ENCODE data around the gene NECAB2. TPM values are rescaled to one million over a fixed set of nuclear protein-coding genes. Genes with fewer than 3 reads are reported as not detected.

NECAB2 gene
- total RNA-seq, 2 donors from 2014 or later, result 1.0 to 3.6 TPM

GRCh38 chr16:83929811-83930555 is 38.1 kb upstream of the NECAB2 start:
- intact Hi-C loops (cut with DNase I), result no loop called here
- DNase-seq (no peak), ATAC-seq (no peak)
- WGBS, 2 donors, result 85 to 87% methylated on average over 16 to 17 of the region's 17 CpGs
- Histone ChIP-seq H3K4me3 (no peak overlapping the region), H3K27me3 (no peaks in the 10 kb centered on the region), H3K27ac (no peak overlapping the region), H3K36me3 (replicated peaks in 1 of 2; ENCODE audit: insufficient read depth in 1 of 2, low read depth in 2 of 2) (no peaks in the 10 kb centered on the region), H3K4me1 (peaks cover 4% of the 10 kb centered on the region), H3K9me3 (no peaks in the 10 kb centered on the region)
- TF ChIP-seq POLR2A (IDR thresholded peaks at IDR 0.05), result no peak
- TF ChIP-seq CTCF (IDR thresholded peaks at IDR 0.05), result no peak

- ATAC-seq, result no peak
- 81 to 100% methylated on average over 1 to 16 of the region's 22 CpGs for WGBS, 2 donors
- no peak for DNase-seq
Measured at GRCh38 chr16:83930730-83931500, 37.1 kb upstream of the NECAB2 start.

GRCh38 chr16:83931556-83931955 is 36.5 kb upstream of the NECAB2 start:
- ATAC-seq (no peak), DNase-seq (no peak)
- H3K36me3 ChIP-seq (replicated peaks in 1 of 2; ENCODE audit: insufficient read depth in 1 of 2, low read depth in 2 of 2), result no peaks in the 10 kb centered on the region
- H3K27ac ChIP-seq, result no peak overlapping the region
- H3K4me1 ChIP-seq, result no peaks in the 10 kb centered on the region
- H3K4me3 ChIP-seq, result no peak overlapping the region
- intact Hi-C loops (cut with DNase I), result no loop called here
- 88 to 91% methylated on average over 10 to 17 of the region's 17 CpGs for WGBS, 2 donors
- H3K27me3 ChIP-seq, result no peaks in the 10 kb centered on the region
- TF ChIP-seq CTCF (IDR thresholded peaks at IDR 0.05) (no peak), POLR2A (IDR thresholded peaks at IDR 0.05) (no peak)
- H3K9me3 ChIP-seq, result no peaks in the 10 kb centered on the region

More at GRCh38 chr16:83930730-83931500, 37.1 kb upstream of the NECAB2 start:
- H3K4me1 ChIP-seq, result peaks cover 4% of the 10 kb centered on the region
- H3K36me3 ChIP-seq (replicated peaks in 1 of 2; ENCODE audit: insufficient read depth in 1 of 2, low read depth in 2 of 2), result no peaks in the 10 kb centered on the region
- no peaks in the 10 kb centered on the region for H3K27me3 ChIP-seq
- TF ChIP-seq POLR2A (IDR thresholded peaks at IDR 0.05) (no peak), CTCF (IDR thresholded peaks at IDR 0.05) (no peak)
- H3K9me3 ChIP-seq, result no peaks in the 10 kb centered on the region
- H3K27ac ChIP-seq, result no peak overlapping the region
- intact Hi-C loops (cut with DNase I), result no loop called here
- no peak overlapping the region for H3K4me3 ChIP-seq

- H3K4me1 ChIP-seq, result no peaks in the 10 kb centered on the region
- 88 to 95% methylated on average over 4 to 11 of the region's 11 CpGs for WGBS, 2 donors
- no peaks in the 10 kb centered on the region for H3K9me3 ChIP-seq
- DNase-seq (no peak), ATAC-seq (no peak)
- intact Hi-C loops (cut with DNase I), result no loop called here
- TF ChIP-seq CTCF (IDR thresholded peaks at IDR 0.05), result no peak
- TF ChIP-seq POLR2A (IDR thresholded peaks at IDR 0.05), result no peak
- H3K27me3 ChIP-seq, result no peaks in the 10 kb centered on the region
- no peaks in the 10 kb centered on the region for H3K36me3 ChIP-seq (replicated peaks in 1 of 2; ENCODE audit: insufficient read depth in 1 of 2, low read depth in 2 of 2)
- no peak overlapping the region for H3K4me3 ChIP-seq
- H3K27ac ChIP-seq, result no peak overlapping the region
Measured at GRCh38 chr16:83932304-83932703, 35.7 kb upstream of the NECAB2 start.

Data from body of pancreas (tissue), 4 donors.